Sigmoid colon (tissue), 4 donors: ENCODE data around the gene GCM1.

Experiments
- CTCF ChIP-seq, 4 experiments: fragments of 450-650 bp in 3 of 4; fragments of 200-600 bp in 1 of 4; IDR thresholded peaks; one replicate each; pipeline ENCODE4 v1.5.1; 2016 to 2019; ENCODE audit warnings: antibody characterized with exemption in 4 of 4, mild to moderate bottlenecking in 3 of 4, moderate library complexity in 2 of 4
- POLR2A ChIP-seq, 2 donors: fragments of 450-650 bp; IDR thresholded peaks; one replicate each; pipeline ENCODE4 v1.6.1; 2016; ENCODE audit warnings: antibody characterized with exemption in 2 of 2, mild to moderate bottlenecking in 2 of 2, moderate library complexity in 2 of 2
- POLR2AphosphoS5 ChIP-seq, 4 donors: sonication (generic); formaldehyde crosslinking; IDR thresholded peaks; one replicate each; pipeline ENCODE4 v1.6.1; 2017; ENCODE audit warnings: antibody characterized with exemption in 4 of 4

- TF ChIP-seq CTCF (IDR thresholded peaks at IDR 0.05) (no peak), POLR2A (IDR thresholded peaks at IDR 0.05) (no peak), POLR2AphosphoS5 (IDR thresholded peaks at IDR 0.05) (no peak)
Measured at GRCh38 chr6:53086302-53086701, 62.3 kb downstream of the GCM1 start.
